Transverse colon (tissue), 4 donors: ENCODE results near the gene LSM14A.
"Not testable (repeated sequence)": the region's sequence is repeated elsewhere in the genome, so short reads cannot be mapped to it uniquely, and the experiment has no call there.

Experiments
- EP300 ChIP-seq: sonication (generic); formaldehyde crosslinking; IDR thresholded peaks from one replicate; pipeline ENCODE4 v1.6.1; 2017; ENCODE audit warnings: antibody characterized with exemption, low read depth
- POLR2A ChIP-seq: fragments of 450-650 bp; IDR thresholded peaks from one replicate; pipeline ENCODE4 v1.6.1; 2016; ENCODE audit warnings: antibody characterized with exemption, mild to moderate bottlenecking, moderate library complexity
- POLR2AphosphoS5 ChIP-seq, 3 donors: sonication (generic); formaldehyde crosslinking; IDR thresholded peaks; one replicate each; pipeline ENCODE4 v1.6.1; 2016; ENCODE audit warnings: antibody characterized with exemption in 3 of 3
- TF ChIP-seq, protein P1 (sequence below), 5 experiments: fragments of 200-600 bp in 3 of 5; fragments of 450-650 bp in 2 of 5; sonication (generic) in 3 of 5; IDR thresholded peaks; 1 replicate in 2 of 5; 2 replicates in 3 of 5; pipeline ENCODE4 v1.5.1; 2016 to 2017; ENCODE audit warnings: antibody characterized with exemption in 5 of 5, inconsistent platforms in 3 of 5, mild to moderate bottlenecking in 2 of 5, moderate library complexity in 1 of 5

- TF ChIP-seq, protein P1, sequence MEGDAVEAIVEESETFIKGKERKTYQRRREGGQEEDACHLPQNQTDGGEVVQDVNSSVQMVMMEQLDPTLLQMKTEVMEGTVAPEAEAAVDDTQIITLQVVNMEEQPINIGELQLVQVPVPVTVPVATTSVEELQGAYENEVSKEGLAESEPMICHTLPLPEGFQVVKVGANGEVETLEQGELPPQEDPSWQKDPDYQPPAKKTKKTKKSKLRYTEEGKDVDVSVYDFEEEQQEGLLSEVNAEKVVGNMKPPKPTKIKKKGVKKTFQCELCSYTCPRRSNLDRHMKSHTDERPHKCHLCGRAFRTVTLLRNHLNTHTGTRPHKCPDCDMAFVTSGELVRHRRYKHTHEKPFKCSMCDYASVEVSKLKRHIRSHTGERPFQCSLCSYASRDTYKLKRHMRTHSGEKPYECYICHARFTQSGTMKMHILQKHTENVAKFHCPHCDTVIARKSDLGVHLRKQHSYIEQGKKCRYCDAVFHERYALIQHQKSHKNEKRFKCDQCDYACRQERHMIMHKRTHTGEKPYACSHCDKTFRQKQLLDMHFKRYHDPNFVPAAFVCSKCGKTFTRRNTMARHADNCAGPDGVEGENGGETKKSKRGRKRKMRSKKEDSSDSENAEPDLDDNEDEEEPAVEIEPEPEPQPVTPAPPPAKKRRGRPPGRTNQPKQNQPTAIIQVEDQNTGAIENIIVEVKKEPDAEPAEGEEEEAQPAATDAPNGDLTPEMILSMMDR (IDR thresholded peaks at IDR 0.05), result not testable (repeated sequence)
- TF ChIP-seq EP300; POLR2A; POLR2AphosphoS5 (IDR thresholded peaks at IDR 0.05): not testable (repeated sequence)
Observed at GRCh38 chr19:34159541-34159940, 12.8 kb upstream of the LSM14A start.
